Fibroblast of skin of scalp (primary cell): ENCODE measurements around the gene KAT6B.
"Not testable (repeated sequence)": the region's sequence is repeated elsewhere in the genome, so short reads cannot be mapped to it uniquely, and the experiment has no call there.

Experiments
- DNase-seq: peaks from one replicate; pipeline ENCODE4 v3.0.0-alpha.2; 2013

The KAT6B gene

GRCh38 chr10:75042292-75042974 lies 216.0 kb downstream of the KAT6B start:
- DNase-seq = peak; percentile 16

DNA sequence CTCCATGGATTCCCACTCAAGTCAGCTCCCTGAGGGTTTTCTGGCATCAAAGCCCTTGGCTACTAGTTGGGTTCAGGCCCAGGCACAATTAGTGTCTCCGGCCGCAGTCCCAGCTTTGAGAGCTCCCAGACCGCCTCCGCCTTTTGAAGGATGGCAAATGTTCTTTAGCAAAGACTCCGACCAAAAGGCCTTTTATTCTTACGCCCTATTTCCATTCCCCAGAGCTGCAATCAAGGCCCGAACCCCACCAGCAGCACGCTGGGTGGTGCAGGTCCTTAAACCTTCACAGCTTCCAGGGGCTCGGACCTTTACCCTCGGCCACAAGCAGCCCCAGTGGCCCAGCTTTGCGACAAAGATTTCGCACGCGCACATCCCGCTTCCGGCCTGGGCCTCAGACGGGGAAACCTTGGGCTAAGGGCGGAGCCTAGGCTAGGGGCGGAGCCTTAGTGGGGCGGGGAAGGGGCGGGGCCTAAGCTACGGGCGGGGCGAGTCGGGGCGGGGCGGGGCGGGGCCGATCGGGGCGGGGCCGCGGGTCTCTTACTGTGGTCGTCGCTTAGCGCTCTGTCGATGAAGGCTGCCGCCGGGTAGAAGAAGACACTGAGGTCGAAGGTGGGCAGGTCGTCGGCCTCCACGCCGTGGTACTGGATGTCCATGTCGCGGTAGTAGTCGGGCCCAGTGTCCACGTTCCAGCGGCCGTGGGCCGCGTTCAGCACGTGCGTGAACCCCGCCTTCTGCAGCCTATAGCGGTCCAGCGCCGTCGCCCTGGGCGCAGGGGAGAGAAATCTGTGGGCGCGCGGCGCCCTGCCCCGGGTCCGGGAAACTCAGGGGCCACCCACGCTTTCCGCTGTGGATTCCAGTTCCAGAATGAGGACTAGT lies 217.1 kb downstream of the KAT6B start:
- DNase-seq = no peak

DNA sequence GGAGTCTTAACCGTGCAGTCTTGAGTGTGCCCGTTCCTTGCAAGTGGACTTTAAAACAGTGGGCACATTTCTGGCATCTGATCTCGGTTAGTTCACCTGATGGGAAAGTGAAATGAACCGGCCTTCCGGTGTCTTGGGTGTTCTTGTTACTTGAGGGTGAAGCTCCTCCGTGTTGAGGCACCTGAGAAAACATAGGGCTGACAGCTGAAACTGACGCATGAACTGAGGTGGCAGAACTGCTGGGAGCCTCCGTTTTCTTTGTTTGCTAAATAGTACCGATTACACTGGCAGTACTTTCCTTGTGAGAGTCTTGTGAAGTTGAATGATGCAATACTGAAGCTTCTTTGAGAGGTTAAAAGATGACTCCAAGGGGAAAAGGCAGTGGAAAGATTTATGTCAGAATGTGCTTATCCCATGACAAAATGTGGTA lies 222.3 kb downstream of the KAT6B start:
- DNase-seq = peak; percentile 19

GRCh38 chr10:75049316-75050148 lies 223.1 kb downstream of the KAT6B start:
- DNase-seq = no peak

DNA sequence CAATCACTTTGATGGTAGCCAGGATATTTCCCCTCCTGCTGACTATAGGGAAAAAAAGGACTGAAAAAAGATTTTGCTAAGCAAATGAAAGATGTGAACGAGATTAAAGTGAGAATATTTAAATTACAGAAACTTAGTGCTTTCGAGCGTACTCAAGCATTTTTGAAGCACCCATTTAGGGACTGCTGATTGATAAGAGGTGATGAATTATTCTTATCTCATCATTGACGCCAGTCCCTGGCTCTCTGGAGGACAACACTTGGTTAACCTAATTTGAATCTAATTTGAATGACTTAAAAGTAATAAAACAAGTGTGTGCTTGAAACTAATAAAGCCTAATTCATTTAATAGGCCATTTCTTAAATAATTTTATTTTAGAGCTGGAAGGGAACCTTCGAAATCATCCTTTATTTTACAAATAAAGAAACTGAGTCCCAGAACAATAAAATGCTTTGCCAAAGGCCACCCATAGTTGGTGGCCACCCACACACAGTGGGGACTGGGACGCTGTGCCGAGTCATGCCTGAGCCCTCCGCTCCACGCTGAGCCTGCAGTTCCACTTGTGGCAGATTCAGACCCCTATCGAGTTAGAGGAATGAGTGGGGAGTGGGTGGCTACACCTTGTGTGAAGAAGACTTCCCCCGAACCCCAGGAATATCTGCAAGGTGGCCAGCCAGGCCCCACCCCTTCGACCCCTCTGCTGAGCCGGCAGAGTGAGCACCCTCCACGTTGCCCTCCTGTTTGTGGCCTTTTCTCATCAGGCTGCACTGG lies 223.9 kb downstream of the KAT6B start:
- DNase-seq = no peak

DNA sequence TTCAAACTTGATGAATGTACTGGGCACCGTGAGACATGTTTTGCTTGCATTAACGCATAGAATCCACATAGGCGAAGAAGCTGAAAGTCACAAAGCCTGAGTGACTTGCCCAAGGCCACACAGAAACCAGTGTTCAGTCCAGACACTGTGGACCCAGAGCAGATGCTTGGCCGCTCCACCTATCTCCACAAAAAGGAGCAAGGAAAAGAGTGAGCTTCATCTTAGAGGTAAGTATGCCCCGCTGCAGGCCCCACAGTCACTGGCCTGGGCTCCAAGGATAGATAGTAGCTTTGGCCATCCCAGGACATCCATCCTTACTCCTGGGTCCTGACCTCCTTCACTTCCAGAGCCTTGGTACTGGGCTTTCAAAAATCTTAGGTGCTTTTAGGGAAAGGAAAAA lies 224.9 kb downstream of the KAT6B start:
- DNase-seq = no peak

DNA sequence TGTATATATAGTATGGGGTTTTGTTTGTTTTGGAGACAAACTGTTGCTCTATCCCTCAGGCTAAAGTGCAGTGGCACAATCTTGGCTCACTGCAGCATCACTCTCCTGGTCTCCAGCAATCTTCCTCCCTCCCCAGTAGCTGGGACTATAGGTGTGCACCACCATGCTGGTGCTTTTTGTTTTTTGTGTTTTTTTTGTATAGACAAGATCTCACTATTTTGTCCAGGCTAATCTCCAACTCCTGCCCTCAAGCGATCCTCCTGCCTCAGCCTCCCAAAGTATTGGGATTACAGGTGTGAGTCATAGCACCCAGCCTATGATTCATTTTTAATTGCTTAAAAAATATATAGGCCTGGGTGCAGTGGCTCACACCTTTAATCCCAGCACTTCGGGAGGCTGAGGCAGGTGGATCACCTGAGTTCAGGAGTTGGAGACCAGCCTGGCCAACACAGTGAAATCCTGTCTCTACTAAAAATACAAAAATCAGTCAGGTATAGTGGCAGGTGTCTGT lies 229.6 kb downstream of the KAT6B start:
- DNase-seq = not testable (repeated sequence)

- DNase-seq = no peak
Measured at GRCh38 chr10:75057680-75058079, 231.3 kb downstream of the KAT6B start.

DNA sequence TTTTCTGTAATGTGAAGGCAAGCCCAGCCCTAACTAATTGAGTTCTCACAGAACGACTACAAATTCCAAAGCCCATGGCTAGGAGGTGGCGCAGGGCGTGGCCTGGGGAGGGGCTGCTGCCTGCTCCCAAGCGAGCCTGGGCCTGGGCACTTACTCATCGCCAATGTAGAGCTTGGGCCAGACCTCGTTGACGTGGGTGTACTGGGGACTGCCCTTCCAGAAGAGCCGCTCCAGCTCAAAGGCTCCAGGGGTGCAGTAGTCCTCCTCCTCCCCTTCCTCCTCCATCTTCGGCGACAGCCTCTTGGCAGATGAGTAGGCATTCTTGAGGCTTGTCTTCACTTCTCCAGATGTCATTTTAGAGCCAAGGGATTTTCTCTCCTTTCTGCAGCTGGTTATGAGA lies 231.8 kb downstream of the KAT6B start:
- DNase-seq = peak; percentile 43

DNA sequence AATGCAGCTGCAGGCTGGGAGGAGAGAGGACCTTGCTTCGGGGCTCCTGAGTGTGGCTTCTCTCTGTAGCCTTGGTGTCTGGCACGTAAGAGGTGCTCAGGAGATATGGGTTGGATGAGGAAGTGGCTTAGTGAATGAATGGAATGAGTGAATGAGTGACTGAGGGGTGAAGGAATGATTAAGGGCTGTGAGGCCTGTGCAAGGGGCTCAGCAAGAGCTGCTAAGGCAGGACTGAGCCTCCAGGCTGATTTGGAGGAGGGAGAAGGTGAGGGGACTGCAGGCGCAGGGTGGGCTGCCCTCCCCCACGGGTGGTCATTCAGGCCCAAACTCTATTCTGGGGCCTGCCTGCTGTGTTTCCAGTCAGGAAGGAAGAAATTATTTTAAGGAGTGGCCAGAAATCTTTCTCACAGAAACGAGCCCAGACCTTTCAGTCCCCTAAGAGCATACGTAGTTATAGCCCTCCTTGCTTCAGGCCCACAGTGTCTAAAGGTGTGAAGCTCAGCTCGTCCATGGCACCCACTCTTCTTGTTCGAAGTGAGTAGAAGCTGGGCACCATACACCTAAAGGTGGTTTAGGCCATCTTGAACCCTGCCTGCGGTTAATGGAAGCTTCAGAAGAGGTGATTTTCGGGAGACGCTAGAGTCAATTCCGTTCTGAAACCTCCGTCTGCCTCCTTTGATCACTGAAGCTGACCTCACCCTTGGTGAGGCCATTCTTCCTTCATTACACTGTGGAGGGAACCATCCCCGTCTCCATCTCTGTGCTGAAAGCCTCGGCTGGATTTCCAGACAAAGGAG lies 235.5 kb downstream of the KAT6B start:
- no peak for DNase-seq

DNA sequence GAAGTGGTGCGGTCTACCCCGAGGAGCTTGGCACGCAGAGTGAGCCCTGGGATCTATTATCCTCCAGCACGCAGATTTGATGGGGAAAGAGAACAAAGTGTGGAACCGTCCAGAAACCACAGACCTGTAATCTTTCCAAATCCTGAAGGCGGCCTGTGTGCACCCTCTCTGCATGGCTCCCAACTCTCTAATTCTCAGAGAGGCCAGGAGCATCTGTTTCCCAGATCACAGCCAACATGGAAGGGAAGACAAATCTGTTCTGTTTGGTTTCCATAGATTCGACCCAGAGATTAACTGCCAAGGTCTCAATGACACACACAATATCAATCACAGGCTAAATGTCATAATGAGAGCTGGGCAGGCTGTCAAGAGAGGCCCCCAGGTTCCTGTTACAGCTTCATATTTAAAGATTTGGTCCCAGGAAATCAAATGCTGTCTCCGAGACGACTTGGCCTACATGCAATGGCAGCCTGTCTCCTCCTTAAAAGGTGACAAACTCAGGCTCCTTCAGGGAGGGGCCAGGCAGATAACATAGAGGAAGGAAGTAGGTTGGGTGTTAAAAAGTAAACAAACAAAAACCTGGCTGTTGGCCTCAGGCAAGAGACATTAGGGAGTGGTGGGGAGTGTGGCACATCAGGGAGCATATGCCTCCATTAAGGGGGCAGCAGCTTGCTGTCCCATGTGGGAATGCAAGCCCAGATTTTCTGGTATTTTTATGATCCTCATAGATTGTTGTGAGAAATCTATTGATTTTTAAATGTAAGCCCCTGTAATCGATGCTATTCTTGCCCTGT lies 236.3 kb downstream of the KAT6B start:
- DNase-seq = peak; percentile 78

DNA sequence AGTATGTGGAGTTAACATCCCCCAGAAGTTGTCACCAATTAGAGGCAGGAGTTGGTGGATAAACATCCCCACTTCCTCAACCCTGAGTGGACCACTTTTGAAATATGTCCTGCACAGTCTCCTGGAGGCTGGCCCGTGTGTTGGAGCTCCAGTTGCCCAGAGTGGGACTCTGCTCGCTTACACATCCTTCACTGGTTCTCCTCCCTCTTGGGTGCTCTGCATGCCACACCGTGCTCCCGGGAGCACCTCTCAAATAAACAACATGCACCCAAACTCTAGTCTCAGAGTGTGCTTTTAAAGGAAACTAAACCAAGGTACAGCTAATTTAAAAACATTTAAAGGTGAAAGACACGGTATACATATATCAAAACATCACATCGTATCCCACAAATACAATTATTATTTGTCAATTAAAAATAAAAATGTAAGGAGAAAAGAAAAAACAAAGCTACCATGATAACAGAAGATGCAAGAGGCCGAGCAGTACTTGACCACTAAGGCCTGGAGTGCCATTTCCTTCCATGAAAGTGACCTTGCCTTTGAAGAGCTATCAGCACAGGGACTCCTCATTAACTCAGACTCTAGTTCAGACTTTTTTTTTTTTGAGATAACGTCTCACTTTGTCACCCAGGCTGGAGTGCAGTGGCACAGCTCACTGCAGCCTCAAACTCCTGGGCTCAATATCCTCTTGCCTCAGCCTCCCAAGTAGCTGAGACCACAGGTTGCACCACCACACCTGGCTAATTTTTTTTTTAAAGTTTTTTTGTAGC lies 237.2 kb downstream of the KAT6B start:
- no peak for DNase-seq

- DNase-seq = no peak
Measured at GRCh38 chr10:75065076-75065475, 238.7 kb downstream of the KAT6B start.

- no peak for DNase-seq
Measured at GRCh38 chr10:75066271-75066670, 239.9 kb downstream of the KAT6B start.

GRCh38 chr10:75067272-75067671 lies 240.9 kb downstream of the KAT6B start:
- no peak for DNase-seq

- DNase-seq = no peak
Measured at GRCh38 chr10:75068523-75068922, 242.1 kb downstream of the KAT6B start.

GRCh38 chr10:75070476-75070875 lies 244.1 kb downstream of the KAT6B start:
- no peak for DNase-seq

DNA sequence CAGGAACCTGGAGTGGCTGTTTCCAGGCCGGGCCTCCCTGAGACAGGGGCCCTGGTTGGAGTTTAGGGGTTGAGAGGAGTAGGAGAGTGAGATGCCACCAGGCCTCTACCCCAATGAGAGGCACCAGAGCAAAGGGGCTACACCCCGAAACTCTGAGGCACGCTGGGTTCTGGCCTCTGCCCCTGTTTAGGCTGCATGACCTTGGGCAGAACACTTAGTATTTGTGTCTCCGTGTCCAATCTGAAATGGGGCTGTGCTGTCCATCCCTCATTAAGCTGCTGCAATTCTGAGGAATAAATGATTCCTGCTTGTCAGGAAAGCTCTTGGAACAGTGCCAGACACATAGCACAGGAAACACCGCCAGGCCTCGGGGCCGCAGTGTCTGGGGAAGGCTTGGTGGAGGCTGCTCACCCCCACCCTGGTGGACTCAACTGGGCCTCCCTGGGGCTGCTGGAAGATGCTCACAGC lies 244.6 kb downstream of the KAT6B start:
- DNase-seq = no peak

GRCh38 chr10:75071756-75072155 lies 245.4 kb downstream of the KAT6B start:
- DNase-seq = no peak
